ENCODE data around the gene RAB40C.
A peak's percentile ranks its signal among the peaks of the same experiment; 100 is the strongest.

RAB40C gene

GRCh38 chr16:649631-650030, 59.8 kb downstream of the RAB40C start:
- DNase-seq, result no peak

GRCh38 chr16:651844-652243, 62.0 kb downstream of the RAB40C start:
- DNase-seq, result no peak

DNA sequence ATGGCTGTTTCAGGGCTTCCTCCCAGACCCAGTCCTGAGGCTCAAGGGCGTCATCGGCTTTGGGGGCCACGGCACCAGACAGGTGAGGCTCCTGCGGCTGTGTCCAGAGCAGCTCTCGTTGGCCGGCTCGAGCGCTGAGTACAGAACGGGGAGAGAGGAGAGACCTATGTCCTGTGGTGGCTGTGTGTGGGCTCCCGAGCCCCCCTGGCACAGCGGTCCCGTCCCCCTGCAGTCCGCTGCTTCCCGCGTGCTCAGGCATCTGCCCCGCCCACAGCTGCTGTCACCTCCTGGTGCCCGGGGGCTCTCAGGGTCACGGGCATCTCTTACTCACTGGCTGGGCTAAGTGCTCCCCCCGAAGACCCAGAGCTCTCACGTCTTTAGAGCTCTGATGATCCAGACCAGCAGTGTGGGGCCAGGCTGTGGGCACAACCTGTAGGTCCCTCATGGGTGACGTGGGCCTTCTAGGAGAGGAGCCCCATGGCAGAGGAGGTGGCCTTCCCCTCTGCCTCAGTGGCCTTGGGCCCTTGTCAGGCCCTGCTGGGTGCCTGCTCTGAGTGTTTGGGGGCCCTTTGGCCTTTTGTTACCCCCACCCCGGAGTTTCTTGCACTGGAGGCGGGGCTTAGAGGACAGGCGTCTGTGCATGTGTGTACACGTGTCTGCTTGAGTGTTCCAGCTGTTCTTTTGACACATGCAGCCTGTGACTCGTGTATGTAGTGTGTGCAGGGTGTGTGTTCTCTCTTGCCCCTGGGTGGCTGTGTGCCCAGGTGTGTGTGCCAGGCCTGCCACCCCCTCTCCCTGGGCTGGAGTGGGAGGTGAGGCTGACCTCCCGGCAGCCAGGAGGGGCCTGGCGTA, 62.8 kb downstream of the RAB40C start:
- DNase-seq, result no peak

DNA sequence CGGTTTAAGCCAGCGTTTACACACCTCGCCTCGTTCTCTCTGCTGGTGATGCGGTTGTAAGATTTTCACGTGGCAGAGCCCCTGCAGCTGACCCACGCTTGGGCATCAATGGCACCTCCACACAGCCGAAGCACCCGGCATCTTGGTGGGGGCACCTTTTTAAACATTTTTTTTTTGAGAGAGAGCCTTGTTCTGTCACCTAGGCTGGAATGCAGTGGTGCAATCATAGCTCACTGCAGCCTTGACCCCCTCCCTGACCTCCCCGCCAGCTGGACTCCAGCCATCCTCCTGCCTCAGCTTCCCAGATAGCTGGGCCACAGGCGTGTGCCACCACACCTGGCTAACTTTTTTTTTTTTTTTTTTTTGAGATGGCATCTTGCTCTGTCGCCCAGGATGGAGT, 64.2 kb downstream of the RAB40C start:
- DNase-seq, result no peak

- no peak for DNase-seq
Measured at GRCh38 chr16:657487-657886, 67.6 kb downstream of the RAB40C start.

- DNase-seq, result no peak
Measured at GRCh38 chr16:658679-659571, 69.1 kb downstream of the RAB40C start.

DNA sequence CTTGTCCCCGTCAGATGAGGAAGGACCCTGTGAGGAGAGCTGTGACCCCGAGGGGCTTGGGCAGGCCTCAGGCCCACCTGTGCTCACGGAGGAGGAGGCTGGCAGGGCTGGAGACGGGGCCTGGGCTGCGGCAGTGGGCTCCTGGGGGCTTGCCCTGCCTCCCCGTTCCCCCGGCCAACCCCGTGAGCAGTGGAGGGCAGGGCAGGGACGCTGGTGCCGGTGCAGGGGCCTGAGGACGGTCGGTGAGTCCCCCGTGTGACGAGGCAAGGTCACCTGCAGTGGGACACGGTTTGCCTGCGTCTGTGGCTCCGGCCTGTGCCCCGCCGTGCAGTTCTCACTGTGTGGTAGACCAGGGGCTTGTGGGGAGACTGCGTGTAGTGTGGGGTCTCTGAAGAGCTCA, 69.8 kb downstream of the RAB40C start:
- no peak for DNase-seq

DNA sequence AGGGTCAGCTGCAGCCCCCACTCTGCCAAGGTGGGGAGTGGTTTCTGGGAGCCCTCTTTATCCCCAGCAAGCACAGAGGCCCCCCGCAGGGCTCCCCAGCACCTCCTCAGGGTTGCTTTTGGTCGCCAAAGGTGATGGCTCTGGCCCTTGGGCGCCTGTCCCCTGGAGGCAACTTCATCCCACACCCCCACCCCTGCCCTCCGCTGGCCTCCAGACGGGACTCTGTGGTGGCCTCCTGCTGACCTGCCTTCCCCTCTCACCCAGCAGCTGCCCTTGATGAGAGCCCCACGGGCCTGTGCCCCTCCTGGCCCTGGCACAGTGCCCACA, 70.2 kb downstream of the RAB40C start:
- DNase-seq, result no peak

DNA sequence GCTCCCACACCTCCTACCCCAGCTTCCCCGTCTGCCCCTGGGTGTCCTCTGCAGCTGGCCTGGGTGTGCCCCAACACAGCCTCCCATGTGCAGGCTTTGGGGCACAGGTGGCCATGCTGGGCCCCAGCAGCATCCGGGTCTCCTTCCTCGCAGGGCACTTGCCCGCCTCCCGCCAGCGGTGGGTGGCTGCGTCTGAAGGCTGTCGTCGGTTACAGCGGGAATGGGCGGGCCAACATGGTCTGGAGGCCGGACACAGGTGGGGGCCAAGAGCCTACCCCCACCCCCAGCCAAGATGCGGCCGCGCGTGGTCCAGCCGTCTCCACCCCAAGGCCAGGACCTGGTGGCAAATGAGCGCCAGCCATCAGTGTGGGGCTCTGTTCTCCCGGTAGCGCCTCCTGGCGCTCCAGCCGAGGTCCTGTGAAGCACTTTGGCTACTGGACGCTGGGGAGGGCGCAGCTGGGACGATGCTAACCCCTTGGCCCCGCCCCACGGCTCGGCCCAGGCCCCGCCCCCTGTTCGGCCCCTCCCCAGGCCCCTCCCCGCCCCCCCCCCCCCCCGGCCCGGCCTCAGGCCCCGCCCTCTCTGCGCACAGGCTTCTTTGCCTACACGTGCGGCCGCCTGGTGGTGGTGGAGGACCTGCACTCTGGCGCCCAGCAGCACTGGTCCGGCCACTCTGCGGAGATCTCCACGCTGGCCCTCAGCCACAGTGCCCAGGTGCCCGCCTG, 70.8 kb downstream of the RAB40C start:
- DNase-seq, result peak; percentile 69

DNA sequence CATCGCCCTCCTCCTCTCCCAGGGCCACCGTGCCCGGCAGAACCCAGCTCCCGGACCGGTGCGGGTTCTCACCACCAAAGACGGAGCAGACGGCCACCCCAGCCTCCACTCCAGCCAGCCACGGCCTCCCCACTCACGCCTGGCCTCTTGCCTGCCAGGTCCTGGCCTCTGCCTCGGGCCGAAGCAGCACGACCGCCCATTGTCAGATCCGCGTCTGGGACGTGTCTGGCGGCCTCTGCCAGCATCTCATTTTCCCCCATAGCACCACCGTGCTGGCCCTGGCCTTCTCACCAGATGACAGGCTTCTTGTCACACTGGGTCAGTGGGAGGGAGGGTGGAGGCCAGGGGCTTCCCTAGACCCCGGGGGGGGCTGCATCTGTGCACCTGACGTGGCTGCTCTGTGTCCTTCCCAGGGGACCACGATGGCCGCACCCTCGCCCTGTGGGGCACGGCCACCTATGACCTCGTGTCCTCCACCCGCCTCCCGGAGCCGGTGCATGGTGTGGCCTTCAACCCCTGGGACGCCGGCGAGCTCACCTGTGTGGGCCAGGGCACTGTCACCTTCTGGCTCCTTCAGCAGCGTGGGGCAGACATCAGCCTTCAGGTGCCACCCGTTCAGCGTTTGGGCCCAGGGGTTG, 71.4 kb downstream of the RAB40C start:
- no peak for DNase-seq

DNA sequence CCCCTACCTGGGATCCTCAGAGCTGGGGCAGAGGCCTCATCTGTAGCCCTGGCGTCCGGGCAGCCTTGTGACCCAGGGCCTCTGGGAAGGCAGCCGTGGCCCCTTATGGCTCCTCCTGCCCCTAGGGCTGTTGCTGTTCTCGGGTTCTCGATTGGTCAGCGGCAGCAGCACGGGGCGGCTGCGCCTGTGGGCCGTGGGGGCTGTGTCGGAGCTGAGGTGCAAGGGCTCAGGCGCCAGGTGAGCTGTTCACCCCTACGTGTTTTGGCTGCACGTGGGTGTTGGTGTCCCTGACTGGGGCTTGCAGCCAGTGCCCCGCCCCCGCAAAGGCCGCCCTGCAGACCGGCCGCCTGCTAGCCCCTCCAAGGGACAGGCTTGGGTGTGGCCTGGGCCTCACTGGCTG, 72.2 kb downstream of the RAB40C start:
- no peak for DNase-seq

DNA sequence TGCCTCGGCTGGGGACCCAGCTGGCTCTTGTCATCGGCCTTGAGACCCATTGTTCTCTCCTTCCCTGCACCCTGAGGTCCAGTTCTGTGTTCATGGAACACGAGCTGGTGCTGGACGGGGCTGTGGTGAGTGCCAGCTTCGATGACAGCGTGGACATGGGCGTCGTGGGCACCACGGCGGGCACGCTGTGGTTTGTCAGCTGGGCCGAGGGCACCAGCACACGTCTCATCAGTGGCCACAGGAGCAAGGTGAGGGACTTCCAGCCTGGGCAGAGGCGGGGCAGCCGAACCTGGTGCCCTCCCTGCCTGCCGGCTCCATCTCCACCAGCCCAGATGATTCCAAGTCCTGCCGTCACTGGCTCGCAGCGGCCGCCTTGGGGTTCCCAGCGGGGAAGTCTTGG, 72.7 kb downstream of the RAB40C start:
- no peak for DNase-seq

GRCh38 chr16:666572-666971, 76.7 kb downstream of the RAB40C start:
- no peak for DNase-seq

DNA sequence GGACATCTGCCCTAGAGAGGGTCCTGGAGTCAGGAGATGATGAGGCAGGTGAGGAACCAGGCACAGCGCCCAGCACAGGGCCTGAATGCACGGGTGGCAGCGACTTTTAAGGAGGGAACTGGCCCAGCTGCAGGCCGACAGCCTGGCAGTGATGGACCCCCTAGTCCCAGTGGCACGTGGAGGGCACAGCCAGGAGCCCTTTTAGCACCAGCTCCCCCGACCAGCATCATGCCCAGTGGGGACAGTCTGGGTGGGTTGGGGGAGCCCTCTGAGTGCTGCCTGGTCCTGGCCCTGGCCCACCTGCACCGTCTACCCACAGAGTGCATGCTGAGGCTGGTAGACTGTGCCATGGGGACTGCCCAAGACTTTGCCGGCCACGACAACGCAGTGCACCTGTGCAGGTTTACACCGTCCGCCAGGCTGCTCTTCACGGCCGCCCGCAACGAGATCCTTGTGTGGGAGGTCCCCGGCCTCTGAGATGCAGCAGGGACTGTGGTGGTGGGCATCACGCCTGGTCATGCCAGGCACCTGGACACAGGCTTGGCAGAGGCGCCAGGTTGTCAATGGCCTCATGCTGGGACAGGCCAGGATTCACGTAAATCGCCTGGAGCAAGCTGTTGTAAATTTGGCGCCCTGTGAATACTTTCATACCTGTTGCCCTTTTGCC, 77.4 kb downstream of the RAB40C start:
- no peak for DNase-seq

DNA sequence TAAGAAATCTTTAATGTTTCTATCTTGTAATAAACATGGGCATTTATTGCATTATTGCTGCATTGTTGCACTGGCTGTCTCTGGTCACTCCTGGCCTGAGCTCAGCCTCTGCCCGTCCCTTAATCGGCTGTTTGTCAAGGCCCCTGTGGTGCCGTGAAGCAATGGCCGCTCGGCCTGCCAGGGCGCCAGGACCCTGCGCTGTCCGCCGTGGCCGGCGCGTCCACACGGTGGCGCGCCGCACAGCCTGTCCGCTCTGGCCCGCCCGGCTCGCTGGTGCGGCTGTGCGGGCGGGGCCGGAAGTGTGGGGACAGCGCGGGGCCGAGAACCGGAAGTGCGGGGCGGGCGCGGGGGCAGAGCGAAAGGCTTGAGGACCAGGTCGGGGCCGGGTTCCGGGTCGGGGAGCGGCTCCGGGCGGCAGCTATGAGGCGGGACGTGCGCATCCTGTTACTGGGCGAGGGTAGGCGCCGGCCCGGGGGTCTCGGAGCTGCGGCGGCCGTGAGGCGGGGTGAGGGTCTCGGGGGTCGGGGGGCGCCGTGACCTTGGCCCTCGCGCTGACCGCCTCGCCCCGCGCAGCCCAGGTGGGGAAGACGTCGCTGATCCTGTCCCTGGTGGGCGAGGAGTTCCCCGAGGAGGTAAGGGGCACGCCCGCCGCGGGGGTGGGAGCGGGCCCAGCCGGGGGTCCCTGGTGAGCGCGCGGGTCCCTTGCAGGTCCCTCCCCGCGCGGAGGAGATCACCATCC, 78.1 kb downstream of the RAB40C start, which contains the start of gene RHOT2:
RHOT2 (plus strand) TSS at position 353 of the 739 bp plus-strand sequence; CDS start at position 421, 68 bp downstream.
- peak; percentile 93 for DNase-seq

DNA sequence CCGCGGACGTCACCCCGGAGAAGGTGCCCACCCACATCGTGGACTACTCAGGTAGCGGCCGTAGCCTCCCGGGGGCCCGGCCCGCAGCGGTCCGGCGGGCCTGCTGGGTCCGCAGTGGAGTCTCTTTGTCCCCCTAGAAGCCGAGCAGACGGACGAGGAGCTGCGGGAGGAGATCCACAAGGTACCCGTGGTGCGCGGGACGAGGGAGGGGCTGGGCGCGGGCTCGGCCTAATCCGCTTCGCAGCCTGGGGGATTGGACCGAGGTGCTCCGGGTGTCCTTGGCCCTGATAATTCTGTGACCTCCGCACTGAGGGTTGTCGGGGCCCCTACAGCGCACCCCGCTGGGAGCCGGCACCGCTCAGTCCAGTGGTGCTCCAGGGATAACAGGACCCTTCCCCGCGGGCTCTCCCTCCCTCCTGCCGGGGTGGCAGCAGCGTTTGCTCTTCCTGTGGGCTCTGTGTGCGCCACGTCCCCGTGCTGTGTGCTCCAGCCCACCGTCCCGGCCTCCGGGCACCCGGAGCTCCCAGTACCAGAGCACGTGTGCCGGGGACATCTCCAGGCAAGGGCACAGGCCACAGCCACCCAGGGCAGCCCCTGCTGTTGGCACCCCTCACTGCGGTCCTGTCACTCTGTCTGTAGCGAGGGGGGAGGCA, 78.8 kb downstream of the RAB40C start:
- DNase-seq, result no peak

DNA sequence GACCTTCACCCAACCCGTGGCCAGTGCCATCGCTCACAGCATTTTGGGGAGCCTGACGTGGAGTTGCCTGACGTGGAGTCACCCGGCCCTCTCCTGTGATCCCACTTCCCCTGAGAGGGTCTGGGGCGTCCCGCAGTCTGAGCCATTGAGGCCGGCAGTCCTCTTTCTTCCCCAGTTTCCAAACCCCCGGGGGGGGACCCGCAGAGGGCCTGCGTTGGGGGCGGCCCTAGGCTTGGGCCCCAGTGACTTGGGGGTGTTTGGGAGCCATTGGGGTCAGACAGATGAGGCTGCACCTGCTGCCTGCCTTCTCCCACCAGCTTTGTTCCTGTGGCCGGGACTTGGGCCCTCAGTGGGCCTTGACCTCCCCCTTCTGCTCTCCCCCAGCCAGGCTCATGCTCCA, 79.8 kb downstream of the RAB40C start:
- DNase-seq, result no peak

- DNase-seq, result no peak
Measured at GRCh38 chr16:670485-671352, 80.9 kb downstream of the RAB40C start.

DNA sequence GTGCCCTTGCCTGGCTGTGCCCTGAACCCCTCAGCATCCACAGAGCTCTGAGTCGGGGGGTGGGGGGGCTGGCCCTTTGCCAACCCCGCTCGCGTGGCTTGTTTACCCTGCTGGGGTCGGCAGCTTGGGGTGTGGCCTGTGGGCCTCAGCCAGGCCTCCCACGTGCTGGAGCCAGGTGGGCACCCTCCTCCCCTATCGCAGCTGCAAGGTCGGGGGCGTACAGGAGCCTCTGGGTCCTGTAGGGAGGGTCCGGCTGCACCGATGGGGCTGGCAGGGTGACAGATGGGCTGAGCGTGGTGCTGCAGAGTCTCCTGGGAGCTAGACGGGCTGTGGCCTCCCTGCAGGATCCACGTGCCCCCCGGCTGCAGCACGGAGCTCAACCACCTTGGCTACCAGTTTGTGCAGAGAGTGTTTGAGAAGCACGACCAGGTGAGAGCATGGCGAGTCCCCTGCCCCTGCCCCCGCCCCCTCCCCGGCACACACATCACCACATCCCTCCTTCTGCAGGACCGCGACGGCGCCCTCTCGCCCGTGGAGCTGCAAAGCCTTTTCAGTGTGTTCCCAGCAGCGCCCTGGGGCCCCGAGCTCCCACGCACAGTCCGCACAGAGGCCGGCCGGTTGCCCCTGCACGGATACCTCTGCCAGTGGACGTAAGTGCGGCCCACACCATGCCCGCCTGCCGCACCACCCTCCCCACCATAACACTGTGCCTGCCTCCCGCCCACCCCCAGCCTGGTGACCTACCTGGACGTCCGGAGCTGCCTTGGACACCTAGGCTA, 81.7 kb downstream of the RAB40C start:
- DNase-seq, result no peak

Measured in CD4-positive, alpha-beta T cell treated with Interleukin-17A for 1 hour (primary cell).